AG04450 (cell line): ENCODE data around the gene PHF5A. TPM values are rescaled to one million over a fixed set of nuclear protein-coding genes. Genes with fewer than 3 reads are reported as not detected.
A peak's percentile ranks its signal among the peaks of the same experiment; 100 is the strongest.

Source experiments
- CTCF ChIA-PET: fragments of 300-600, 350-600 bp; formaldehyde crosslinking; extraction: SDS; loops from one replicate; lab custom pipeline; 2022; ENCODE audit warnings: antibody characterized with exemption, inconsistent platforms; lab: Charles Lee
- POLR2A ChIA-PET: fragments of 350-600 bp; formaldehyde crosslinking; extraction: SDS; loops from one replicate; lab custom pipeline; 2021; ENCODE audit warnings: antibody characterized with exemption, inconsistent platforms; lab: Yijun Ruan, JAX
- DNase-seq: peaks from one replicate; pipeline ENCODE4 v3.0.0-alpha.2; 2011; ENCODE audit warnings: low read depth, low spot score
- H3K27ac ChIP-seq: one replicate; pipeline ENCODE4 v1.5.1; 2012; ENCODE audit warnings: low read depth, low read length, control low read depth
- H3K27me3 ChIP-seq: one replicate; pipeline ENCODE4 v1.6.0; 2012; ENCODE audit warnings: low read length; ENCODE audit not compliant: control insufficient read depth, insufficient read depth
- H3K4me3 ChIP-seq: 2 replicates; pipeline ENCODE4 v1.5.1; 2011; ENCODE audit warnings: mild to moderate bottlenecking, low read depth, low read length, control low read depth
- H3K9me3 ChIP-seq: 2 replicates; pipeline ENCODE4 v1.5.1; 2012; ENCODE audit warnings: low read length; ENCODE audit not compliant: control insufficient read depth, insufficient read depth
- polyA plus RNA-seq: library from polyadenylated mRNA; depleted of rRNA; stranded (reverse); fragments of >200 nt; gene quantifications from 2 replicates; pipeline ENCODE4 v1.2.3, GENCODE V29; 2011
- TF ChIP-seq, protein P1 (sequence below): IDR thresholded peaks from 2 replicates; pipeline ENCODE4 v1.5.1; 2011; ENCODE audit warnings: low read depth, low read length, control low read depth, inconsistent platforms

PHF5A gene
- polyA plus RNA-seq, 1 experiment, result 53.8 TPM

DNA sequence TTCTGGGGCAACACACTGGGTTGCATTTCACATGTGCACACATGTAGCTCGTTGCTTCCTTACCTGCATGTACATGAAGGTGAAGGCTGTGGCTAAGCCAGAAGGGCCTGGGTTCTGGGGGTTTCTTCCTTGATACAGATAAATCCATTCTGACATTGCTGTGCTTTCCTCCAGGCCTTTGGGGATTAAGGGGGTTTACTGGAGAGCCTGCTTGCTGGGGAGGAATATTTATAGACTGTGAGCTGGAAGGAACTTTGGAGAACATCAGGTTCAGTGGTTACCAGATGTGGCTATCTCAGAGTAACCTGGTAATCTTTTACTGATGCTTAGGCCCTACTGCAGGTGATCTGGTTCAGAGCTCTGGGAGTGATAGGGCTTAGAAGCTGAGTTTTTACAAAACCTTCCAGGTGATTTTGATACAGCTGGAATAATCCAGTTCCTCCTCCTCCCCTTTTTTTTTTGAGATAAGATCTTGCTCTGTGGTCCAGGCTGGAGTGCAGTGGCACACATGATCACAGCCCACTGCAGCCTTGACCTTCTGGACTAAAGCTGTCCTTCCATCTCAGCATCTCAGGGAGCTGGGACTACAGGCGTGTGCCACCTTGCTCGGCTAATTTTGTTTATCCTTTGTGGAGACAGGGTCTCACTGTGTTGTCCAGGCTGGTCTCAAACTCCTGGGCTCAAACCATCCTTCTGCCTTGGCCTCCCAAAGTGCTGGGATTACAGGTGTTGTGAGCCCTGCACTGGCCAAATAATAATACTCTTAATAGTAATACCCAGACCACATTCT is 20.3 kb upstream of the PHF5A start:
- H3K27me3 ChIP-seq, result no peaks in the 10 kb centered on the region
- H3K4me3 ChIP-seq, result no peak overlapping the region
- DNase-seq, result no peak
- H3K9me3 ChIP-seq, result no peaks in the 10 kb centered on the region
- CTCF ChIA-PET, result interaction anchor here (3.8 kb wide), 1 partner anchor 29 kb away, joined by 16 read pairs; no protein-coding TSS in a partner anchor
- POLR2A ChIA-PET, result no interaction called here
- no peak overlapping the region for H3K27ac ChIP-seq
- TF ChIP-seq, protein P1, sequence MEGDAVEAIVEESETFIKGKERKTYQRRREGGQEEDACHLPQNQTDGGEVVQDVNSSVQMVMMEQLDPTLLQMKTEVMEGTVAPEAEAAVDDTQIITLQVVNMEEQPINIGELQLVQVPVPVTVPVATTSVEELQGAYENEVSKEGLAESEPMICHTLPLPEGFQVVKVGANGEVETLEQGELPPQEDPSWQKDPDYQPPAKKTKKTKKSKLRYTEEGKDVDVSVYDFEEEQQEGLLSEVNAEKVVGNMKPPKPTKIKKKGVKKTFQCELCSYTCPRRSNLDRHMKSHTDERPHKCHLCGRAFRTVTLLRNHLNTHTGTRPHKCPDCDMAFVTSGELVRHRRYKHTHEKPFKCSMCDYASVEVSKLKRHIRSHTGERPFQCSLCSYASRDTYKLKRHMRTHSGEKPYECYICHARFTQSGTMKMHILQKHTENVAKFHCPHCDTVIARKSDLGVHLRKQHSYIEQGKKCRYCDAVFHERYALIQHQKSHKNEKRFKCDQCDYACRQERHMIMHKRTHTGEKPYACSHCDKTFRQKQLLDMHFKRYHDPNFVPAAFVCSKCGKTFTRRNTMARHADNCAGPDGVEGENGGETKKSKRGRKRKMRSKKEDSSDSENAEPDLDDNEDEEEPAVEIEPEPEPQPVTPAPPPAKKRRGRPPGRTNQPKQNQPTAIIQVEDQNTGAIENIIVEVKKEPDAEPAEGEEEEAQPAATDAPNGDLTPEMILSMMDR, result no peak

DNA sequence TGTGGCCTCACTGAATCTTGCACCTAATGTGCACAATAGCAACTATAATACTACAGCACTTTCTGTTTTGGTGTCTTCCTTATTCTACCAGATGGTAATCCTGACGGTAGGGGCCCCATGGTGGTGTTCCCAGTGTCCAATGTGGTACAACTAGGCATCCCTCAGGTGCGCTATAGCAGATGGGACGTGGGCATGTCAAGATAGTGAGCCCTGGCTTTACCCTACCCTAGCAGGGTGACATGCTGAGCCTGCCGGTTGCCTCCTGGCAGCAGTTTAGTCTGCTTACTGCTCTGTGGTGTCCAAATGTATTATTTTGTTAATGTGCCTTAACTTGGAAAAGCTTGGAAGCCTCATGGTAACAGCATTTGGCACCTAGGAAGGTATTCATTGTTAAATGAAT is 19.6 kb upstream of the PHF5A start:
- ChIA-PET POLR2A (interaction anchor here (0.6 to 1.3 kb wide), 2 partner anchors 31 to 41 kb away, joined by 4 read pairs; partner anchors contain the start of gene TOB2), CTCF (interaction anchor here (3.8 kb wide), 1 partner anchor 30 kb away, joined by 16 read pairs; no protein-coding TSS in a partner anchor)
- TF ChIP-seq, protein P1, result no peak

DNA sequence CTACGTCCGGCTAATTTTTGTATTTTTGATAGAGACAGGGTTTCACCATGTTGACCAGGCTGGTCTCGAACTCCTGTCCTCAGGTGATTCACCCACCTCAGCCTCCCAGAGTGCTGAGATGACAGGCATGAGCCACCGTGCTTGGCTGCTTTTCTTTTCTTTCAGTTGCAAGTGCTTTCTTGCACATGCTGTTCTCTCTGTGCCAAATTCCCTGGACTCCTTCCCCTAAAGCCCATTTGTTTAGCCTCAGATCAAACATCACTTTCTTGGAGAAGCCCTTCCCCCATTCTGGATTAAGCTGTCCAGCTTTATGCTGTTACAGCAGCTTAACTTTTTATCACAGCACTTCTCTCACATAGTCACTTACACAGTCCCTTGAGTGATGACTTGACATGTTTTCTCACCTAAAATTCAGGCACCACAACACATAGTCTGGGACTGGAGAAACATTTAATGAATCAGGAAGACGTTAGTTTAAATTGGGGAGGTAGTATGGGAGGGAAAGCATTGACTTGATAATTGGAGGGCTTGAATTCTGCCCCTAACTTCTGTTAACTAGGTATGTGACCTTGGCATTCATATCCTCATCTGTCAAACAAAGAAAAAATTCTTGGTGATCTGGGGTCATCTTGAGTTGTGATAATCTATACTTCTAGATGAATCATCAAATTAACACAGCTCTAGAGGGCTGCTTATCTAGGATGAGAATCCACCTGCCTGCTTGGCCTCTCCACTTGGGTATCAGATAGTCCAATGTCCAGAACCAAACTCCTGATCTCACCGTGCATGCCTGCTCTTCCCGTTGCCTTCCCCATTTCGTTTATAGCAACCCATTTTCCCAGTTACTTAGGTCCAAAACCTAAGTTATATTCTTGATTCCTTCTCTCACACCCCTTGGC is 18.8 kb upstream of the PHF5A start:
- ChIA-PET CTCF (interaction anchor here (1.5 to 3.8 kb wide), 2 partner anchors 31 to 40 kb away, joined by 4 to 16 read pairs; no protein-coding TSS in a partner anchor), POLR2A (interaction anchor here (0.6 to 1.3 kb wide), 2 partner anchors 30 to 41 kb away, joined by 4 read pairs; partner anchors contain the start of gene TOB2)
- peak; percentile 37 for DNase-seq
- H3K27me3 ChIP-seq, result no peaks in the 10 kb centered on the region
- H3K27ac ChIP-seq, result no peak overlapping the region
- H3K9me3 ChIP-seq, result no peaks in the 10 kb centered on the region
- TF ChIP-seq, protein P1, result no peak
- no peak overlapping the region for H3K4me3 ChIP-seq

More for the DNA sequence above, 19.6 kb upstream of the PHF5A start:
- Histone ChIP-seq H3K27me3 (no peaks in the 10 kb centered on the region), H3K27ac (no peak overlapping the region), H3K9me3 (no peaks in the 10 kb centered on the region), H3K4me3 (no peak overlapping the region)
- DNase-seq, result no peak

DNA sequence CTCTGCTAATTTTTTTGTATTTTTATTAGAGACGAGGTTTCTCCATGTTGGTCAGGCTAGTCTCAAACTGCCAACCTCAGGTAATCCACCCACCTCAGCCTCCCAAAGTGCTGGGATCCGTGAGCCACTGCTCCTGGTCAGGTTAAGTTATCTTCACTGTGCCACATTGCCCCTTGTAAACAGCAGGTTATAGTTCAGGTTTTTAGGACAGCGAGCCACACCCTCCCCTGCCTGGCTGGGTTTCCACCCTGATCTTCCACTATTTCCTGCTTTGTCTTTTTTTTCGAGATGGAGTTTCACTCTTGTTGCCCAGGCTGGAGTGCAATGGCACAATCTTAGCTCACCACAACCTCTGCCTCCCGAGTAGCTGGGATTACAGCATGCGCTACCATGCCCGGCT is 16.5 kb upstream of the PHF5A start:
- CTCF ChIA-PET, result interaction anchor here (1.4 to 3.8 kb wide), 2 partner anchors 24 to 33 kb away, joined by 3 to 16 read pairs; no protein-coding TSS in a partner anchor

More for the DNA sequence above, 16.5 kb upstream of the PHF5A start:
- Histone ChIP-seq H3K4me3 (no peak overlapping the region), H3K9me3 (no peaks in the 10 kb centered on the region), H3K27me3 (no peaks in the 10 kb centered on the region), H3K27ac (no peak overlapping the region)
- TF ChIP-seq, protein P1, result no peak
- no peak for DNase-seq
- POLR2A ChIA-PET, result no interaction called here
